T47D (cell line): ENCODE measurements around the gene SLX9.
"Not testable (repeated sequence)": the region's sequence is repeated elsewhere in the genome, so short reads cannot be mapped to it uniquely, and the experiment has no call there.

ENCODE experiments used
- DNase-seq, 2 experiments: peaks; one replicate each; pipeline versions ENCODE4 v3.0.0 to v3.0.0-alpha.2; 2011 to 2012; ENCODE audit warnings: low read depth in 1 of 2, low spot score in 1 of 2
- JUND ChIP-seq: IDR thresholded peaks from 2 replicates; pipeline ENCODE4 v1.6.1; 2012; ENCODE audit warnings: low read depth
- in situ Hi-C: cut with HindIII; loops from 2 replicates; pipeline ENCODE4 v1.10.0; 2016; ENCODE audit warnings: low sequenced_read_pairs, low pct_unique_long_range_greater_than_20kb

SLX9 gene

GRCh38 chr21:44970766-44971671 is 31.2 kb downstream of the SLX9 start:
- no peak for DNase-seq
- in situ Hi-C loops = no loop called here
- no peak for TF ChIP-seq JUND

- DNase-seq = no peak
- in situ Hi-C loops = no loop called here
- TF ChIP-seq JUND = no peak
These were observed 31.8 kb downstream of the SLX9 start for GRCh38 chr21:44971672-44971995.

GRCh38 chr21:44972301-44972814 is 32.5 kb downstream of the SLX9 start:
- DNase-seq = no peak
- in situ Hi-C loops = no loop called here
- no peak for TF ChIP-seq JUND

GRCh38 chr21:44972821-44973220 is 33.0 kb downstream of the SLX9 start:
- TF ChIP-seq JUND = no peak
- no peak for DNase-seq
- in situ Hi-C loops = no loop called here

- in situ Hi-C loops = no loop called here
- no peak for TF ChIP-seq JUND
These were observed 33.8 kb downstream of the SLX9 start for GRCh38 chr21:44973598-44973997.

GRCh38 chr21:44974676-44975075 is 34.8 kb downstream of the SLX9 start:
- in situ Hi-C loops = no loop called here
- no peak for TF ChIP-seq JUND
- no peak for DNase-seq

More at GRCh38 chr21:44973598-44973997, 33.8 kb downstream of the SLX9 start:
- no peak for DNase-seq

- no peak for DNase-seq
- in situ Hi-C loops = no loop called here
- TF ChIP-seq JUND = no peak
These were observed 36.1 kb downstream of the SLX9 start for GRCh38 chr21:44975720-44976555.

- DNase-seq, in situ Hi-C loops: not testable (repeated sequence)
These were observed 36.9 kb downstream of the SLX9 start for GRCh38 chr21:44976556-44977393.

- DNase-seq = no peak
- TF ChIP-seq JUND = no peak
- in situ Hi-C loops = no loop called here
These were observed 37.9 kb downstream of the SLX9 start for GRCh38 chr21:44977616-44978340.

- no peak for TF ChIP-seq JUND
- in situ Hi-C loops = no loop called here
- DNase-seq = no peak
These were observed 40.1 kb downstream of the SLX9 start for GRCh38 chr21:44979687-44980561.
